Posterior cingulate gyrus (tissue), 11 donors: ENCODE measurements around the gene IRF9.

Experiments used
- DNase-seq, 10 donors: peaks; one replicate each; pipeline versions ENCODE4 v3.0.0 to v3.0.0-alpha.2; 2020 to 2021; ENCODE audit warnings: mixed read lengths in 3 of 10
- intact Hi-C: fragments of 100-400 bp; cut with DNase I; formaldehyde crosslinking; loops from one replicate; pipeline ENCODE4 v1.15.1; 2023

Gene IRF9

DNA sequence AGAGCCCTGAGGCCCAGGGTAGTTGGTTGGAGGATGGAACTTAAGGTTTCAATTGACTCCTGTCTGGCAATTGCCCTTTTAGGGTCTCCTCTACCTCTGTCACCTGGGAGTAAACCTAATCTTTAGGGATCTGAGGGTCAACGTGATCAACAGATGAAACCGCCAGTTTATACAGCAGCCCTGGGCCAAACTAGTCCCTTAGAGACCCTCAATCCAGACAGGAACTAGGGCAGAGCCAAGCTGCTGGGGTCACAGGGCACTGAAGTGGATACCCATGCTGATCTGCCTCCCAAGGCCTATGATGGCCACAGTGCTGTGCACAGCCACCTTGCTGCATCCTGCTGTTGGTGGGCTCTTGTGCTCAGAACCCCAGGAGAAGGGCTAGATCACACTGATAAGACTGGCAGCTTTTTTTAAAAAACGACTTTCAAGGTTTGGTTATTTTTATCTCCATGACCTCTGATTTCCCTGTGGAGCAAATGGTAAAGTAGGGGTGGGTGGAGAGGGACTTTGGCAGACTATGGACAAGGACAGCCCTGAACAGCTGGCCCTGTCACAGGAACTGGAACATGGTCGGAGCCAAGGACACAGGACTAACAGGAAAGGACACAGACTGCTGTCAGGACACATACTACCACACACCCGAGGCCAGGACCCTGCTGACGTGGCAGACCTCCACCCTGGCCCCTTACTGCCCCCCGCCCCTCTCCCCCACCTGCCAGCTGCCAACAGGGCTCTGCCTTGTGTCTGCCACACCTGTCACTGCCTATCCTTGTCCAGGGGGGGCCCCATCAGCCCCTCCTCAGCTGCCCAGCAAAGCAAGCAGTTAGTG is 30.1 kb upstream of the IRF9 start:
- intact Hi-C loops: no loop called here
- peak in 1 of 10 donors; percentile 45 for DNase-seq

DNA sequence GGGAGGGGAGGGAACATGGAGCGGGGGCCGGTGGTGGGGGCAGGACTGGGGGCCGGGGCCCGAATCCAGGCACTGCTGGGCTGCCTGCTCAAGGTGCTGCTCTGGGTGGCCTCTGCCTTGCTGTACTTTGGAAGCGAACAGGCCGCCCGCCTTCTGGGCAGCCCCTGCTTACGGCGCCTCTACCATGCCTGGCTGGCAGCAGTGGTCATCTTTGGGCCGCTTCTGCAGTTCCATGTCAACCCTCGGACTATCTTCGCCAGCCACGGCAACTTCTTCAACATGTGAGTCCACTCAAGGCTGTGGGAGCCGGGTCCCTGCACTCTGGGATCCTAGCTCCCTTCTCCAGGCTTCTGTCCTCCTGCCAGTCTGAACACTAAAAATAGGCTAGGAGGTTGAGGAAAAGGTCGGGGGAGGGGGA is 29.5 kb upstream of the IRF9 start:
- no peak for DNase-seq

GRCh38 chr14:24132061-24132685 is 28.9 kb upstream of the IRF9 start:
- DNase-seq: peak in 1 of 10 donors; percentile 77
- intact Hi-C loops: no loop called here

More for the DNA sequence above, 29.5 kb upstream of the IRF9 start:
- intact Hi-C loops: no loop called here

DNA sequence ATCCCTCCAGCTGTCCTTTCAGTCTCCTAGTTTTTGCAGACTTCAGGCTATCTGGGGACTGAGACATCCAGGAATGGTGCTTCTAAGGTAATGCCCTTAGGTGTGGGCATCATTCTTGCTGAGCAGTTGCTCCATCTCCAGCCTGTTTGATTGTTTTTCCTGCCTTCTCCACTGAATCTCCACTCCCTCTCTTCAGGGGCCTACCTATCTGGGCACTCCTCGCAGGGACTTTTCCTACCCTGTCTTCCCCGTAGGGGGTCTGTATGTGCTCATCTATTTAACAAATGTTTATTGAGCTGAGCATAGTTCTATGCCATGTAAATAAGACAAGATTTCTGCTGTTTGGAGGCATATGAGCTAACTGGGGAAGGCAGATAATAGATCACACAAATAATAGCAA is 28.1 kb upstream of the IRF9 start:
- DNase-seq: no peak
- intact Hi-C loops: no loop called here

DNA sequence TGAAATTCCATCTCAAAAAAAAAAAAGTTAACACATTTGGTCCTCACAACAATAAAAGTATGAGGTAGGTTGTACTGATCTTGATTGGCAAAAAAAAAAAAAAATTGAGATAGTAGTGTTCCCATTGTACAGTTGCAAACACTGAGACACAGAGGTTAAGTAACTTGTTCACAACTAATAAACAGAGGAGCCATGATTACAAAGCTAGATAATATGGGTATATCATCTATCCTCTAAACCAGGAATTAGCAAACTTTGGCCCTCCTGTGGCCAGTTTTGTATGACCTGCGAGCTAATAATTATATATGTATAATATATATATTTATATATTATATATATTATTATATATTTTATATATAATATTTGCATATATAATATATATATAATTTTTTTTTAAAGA is 27.3 kb upstream of the IRF9 start:
- DNase-seq: no peak
- intact Hi-C loops: no loop called here

- intact Hi-C loops: no loop called here
- no peak for DNase-seq
Observed at GRCh38 chr14:24135584-24135833, 25.6 kb upstream of the IRF9 start.

DNA sequence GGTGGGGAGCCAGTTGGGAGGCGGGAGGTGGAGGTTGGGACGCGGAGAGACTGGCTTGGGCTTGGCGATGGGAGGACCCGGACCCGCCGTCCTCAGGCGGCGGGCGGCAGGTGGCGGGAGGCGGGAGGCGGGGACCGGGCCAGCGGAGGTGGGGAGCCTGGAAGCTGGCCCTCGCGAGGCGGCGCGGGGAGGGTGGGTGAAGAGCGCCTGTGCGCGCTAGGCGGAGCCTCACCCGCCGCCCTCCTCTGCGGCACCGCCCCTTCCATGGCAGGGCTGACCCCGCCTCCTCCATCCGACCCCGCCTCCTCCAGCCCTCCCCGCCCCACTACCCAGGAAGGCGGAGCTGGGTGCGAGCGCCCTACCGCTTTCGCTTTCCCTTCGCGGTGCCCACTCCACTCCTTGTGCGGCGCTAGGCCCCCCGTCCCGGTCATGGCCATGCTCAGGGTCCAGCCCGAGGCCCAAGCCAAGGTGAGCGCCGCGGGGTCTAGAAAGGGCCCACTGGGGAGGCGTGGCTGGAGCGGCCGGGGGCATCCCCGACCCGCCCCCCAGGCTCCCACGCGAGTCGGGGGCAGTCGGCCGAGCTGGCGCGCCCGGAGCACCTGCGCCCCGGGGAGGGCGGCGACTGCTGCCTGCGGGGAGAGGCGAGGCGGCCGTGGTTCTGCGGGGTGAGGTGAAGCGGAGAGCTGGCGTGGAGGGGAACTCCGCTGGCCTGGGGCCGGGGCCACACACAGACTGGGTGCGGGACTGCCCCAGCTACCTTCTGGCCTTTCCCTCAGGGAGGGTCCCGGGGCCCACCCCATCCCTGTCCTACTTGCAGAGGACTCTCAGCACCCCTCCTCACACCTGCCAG is 25.0 kb upstream of the IRF9 start, which contains the start of gene PSME1:
Gene PSME1, plus strand, starts transcription at position 361 of the 850 bp plus-strand sequence. Its CDS starts 69 bp downstream, at position 430.
- peak; percentile 87 to 99 (median 94) for DNase-seq
- intact Hi-C loops: no loop called here

DNA sequence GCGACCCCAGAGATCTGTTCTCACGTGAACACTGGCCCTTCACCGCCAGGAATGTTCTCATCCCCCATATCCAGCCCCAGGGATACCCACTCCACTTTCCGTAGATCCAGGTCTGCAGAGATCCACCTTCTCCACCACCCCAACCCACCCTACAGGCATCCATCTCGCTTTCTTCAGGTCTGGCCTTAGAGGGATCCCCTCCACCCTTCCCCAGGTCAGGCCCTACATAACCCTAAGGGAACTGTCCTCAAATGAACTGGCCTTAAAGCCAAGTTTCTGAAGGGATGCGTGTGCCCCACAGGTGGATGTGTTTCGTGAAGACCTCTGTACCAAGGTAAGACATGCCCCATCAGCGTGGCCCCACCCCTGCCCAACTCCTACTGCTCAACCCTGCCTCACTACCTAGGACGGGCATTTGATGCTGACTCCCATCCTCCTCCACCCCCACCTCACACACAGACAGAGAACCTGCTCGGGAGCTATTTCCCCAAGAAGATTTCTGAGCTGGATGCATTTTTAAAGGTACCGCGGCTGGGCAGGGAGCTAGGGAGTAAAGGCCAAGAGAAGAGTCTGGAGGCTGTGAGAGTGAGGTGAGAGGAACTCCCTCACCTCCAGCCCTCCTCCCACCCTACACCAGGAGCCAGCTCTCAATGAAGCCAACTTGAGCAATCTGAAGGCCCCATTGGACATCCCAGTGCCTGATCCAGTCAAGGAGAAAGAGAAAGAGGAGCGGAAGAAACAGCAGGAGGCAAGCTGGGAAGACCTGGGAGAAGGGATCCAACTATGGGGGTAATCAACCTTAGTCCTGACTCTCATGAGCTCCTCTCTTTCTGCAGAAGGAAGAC is 24.2 kb upstream of the IRF9 start:
- intact Hi-C loops: no loop called here
- peak in 1 of 10 donors; percentile 66 for DNase-seq

GRCh38 chr14:24137529-24138395 is 23.3 kb upstream of the IRF9 start:
- intact Hi-C loops: no loop called here
- DNase-seq: peak in 1 of 10 donors; percentile 11

- peak in 1 of 10 donors; percentile 61 for DNase-seq
- intact Hi-C loops: no loop called here
Observed at GRCh38 chr14:24138396-24139271, 22.4 kb upstream of the IRF9 start.

- intact Hi-C loops: no loop called here
- DNase-seq: peak in 1 of 10 donors; percentile 81
Observed at GRCh38 chr14:24139272-24139934, 21.7 kb upstream of the IRF9 start.

DNA sequence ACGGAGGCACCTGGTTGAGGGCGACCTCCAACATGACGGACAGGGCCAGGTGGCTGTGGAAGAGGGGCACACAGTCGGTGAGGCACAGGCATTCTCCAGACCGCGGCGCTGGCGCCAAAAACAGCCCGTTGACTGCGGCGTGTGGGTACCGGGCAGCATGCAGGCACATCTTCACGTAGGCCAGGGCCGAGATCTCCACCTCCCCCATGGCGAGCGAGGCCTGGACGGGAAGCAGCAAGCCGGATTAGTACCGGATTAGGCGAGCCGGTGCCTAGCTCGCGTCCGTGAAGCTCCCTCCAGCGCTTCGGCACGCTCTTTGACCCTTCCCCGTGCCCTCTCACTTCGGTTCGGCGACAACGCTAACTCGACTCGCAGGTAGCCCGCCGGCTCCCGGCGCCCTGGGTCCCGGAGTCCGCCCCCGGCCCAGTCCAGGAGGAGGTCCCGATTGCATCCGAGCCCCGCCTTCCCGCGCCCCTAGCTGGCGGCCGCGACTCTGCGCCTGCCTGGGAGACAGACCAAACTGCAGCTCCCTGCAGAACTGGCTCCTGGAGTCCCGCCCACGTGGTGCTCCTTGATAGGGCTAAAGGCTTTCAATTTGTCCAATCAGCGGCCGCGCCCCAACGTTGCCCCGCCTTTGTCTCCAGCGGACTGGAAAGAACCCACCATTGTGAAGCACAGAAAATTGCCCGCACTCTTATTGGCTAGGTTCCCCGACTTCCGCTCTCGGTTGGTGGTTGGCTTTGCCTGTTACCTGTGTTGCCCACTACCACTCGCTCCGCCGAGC is 19.8 kb upstream of the IRF9 start, which contains the start of gene EMC9:
Gene EMC9, minus strand, starts transcription at position 495 of the 784 bp plus-strand sequence. Its CDS starts 287 bp downstream, at position 208.
- intact Hi-C loops: loop anchor here (2.0 kb wide), 1 partner anchor 26 kb away; the partner anchor contains the start of genes DCAF11 and NRL
- peak; percentile 99 to 100 (median 100) for DNase-seq

DNA sequence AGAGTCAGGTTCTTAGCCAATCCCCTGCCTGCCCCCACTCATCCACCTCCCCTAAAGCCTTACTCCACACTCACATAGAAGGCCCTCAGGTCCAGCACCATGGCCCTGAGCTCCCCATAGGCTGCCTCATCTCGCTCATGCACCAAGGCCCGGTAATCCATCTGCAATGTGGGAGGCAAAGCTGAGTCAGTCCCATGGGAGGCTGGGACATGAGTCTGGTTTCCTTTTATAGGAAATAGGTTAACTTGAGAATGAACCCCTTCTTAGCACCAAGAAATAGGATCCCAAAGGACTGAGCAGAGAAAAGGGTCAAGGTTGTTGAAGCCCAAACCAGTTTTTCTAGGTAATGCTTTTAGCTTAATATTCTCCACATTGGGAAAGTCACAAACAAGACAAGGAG is 17.6 kb upstream of the IRF9 start:
- DNase-seq: no peak
- intact Hi-C loops: no loop called here

DNA sequence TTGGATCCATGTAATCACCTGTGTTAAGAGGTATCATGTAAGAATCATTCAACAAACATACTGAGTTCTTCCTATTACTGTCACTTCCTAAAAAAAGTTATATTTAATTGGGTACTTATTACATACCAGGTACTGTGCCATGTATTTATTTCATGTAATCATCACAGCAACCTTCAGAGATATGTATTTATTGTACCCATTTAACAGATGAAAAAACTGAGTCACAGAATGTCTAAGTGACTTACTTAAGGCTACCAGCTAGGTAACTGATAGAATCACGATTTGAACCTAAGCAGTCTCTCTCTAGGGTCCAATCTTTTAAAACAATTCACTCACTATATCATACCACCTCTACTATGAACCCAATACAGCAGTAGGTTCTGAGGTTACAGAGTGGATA is 16.6 kb upstream of the IRF9 start:
- intact Hi-C loops: no loop called here
- DNase-seq: no peak

DNA sequence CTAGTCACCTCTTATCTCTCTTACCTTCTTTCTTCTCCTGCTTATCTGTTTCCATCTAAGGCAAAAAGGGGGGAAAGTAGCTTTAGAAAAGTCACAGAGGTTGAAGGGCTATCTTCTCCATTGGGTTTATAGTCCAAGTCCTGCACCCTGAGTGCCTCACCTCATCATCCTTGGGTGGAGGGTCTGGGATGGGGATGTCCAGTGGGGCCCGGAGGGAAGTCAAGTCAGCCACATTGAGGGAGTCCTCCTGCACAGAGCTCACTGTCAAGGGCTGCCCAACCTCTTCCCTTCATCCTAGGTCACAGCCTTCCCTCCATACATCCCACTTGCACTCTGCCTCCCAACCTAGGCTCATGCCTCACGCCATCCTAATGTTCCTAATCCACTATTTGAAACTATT is 15.8 kb upstream of the IRF9 start:
- intact Hi-C loops: no loop called here
- peak in 1 of 10 donors; percentile 54 for DNase-seq

DNA sequence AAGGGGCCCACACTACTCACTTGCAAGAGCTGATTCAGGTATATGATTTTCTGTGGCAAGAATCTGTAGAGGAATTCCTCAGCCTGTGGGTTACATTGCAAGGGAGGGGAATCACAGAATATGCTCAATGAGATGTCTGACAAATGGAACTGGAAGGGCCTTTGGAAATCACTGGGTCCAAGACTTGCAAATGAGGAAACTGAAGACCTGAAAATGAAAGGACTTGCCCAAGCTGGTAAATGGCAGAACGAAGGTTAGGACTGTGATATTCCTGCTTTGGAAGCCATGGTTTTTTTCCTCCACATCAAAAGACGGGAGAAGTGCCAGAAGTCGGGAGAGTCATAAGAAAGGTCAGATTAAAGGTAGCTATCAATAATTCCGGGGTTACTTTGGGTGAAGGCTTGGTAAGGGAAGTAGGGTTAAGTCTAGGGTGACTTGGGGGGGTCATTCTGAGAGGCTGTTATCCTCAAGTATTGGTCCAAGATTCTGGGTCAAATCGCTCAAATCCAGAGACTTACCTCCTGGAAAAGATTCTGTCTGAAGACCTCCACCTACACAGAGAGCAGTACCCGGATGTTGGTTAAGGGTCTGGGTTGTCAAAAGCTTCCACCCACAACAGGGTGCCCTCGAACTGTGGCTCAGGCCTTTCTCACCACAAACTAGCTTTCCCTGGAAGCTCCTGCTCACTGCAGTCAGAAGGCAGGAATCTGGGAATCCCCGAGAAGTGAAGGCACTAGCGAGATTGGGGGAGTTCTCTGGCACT is 15.2 kb upstream of the IRF9 start:
- DNase-seq: no peak
- intact Hi-C loops: loop anchor here (2.0 kb wide), 1 partner anchor 15 kb away; the partner anchor contains the start of gene IRF9
